ENCODE measurements around the gene SOX6.
"Not testable (repeated sequence)": the region's sequence is repeated elsewhere in the genome, so short reads cannot be mapped to it uniquely, and the experiment has no call there.

Gene SOX6

DNA sequence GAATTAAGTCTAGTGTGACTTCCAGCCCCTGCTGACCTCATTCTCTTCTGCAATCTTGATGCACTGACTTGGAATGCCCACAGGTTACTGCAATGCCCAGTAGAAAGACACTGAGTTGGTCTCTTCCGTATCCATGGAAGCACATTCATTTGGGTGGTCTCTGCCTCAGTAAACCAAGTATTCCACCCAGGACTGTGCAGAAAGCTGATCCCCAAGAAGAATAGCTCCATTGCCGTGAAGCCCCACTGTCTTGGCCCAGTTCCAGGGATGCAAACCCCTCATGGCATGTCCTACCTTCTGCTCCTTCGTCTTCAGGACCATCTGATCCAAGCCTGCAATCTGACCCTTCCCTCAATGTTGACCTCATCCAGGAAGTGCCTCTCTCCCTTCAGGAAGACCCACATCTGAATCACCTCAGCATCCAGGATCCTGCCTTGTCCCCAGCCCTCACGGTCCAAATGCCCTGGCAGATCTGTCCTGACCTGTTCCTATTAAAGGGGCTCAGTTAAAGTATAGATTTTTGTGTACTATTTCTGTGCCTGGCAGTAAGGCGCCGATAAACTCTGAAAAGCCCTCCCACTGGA, 425.8 kb downstream of the SOX6 start:
- DNase-seq (ENCODE audit: low read depth): no peak

DNA sequence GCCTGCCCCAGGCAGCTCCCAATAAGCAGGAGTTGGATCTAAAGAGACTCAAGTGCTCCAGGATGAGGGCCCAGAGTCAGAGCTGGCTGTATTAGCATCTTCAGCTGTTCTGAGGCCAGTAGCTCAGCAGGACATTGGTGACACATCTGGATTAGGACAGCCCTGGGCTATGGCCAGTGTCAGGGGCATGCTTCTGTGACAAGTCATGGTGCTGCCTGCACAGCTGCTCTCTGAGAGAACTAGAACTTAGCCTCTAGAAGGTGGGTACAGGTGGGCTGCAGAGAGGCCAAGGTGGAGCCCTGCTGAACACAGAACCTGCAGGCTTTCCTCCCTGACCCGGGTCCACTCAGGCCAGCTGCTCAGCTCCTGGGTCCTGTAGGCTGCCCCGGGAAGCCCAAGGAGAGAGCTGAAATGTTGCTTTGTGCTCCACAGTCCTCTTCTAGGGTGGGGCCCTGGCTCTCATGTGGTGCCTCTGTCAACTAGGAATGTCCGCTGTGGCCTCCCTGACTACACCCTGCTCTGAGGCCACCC, 426.9 kb downstream of the SOX6 start:
- DNase-seq (ENCODE audit: low read depth): no peak

- no peak for DNase-seq (ENCODE audit: low read depth)
These were observed 428.5 kb downstream of the SOX6 start for GRCh38 chr11:15927864-15928217.

DNA sequence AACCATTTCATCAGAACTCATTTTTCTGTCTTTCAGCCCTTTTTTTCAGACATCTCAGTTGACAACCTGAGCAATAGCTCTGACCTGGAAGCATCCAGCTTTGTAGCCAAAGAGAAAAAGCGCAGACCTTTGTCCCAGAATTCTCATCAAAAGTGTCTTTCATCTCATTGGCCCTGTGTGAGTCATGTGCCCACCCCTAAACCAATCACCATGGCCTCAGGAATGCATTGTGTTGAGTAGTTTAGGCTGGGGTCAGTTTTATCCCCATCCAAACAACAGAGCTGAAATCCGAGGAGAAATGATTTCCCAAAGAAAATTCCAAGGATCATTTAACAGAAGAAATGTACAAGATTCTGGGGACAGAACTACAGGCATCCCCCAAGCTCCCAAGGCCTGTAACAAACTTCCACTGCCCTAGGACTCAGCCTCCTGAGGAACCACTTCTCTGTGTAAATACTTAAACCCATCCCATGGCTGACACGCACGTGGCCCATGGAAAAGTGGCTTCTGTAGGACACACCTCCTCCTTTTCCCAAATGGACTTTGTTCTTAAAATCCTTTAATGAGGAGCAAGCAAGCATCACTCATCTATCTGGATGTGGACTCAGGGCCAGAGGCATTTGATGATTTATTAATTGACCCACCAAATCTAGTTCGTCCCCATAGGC, 429.0 kb downstream of the SOX6 start:
- no peak for DNase-seq (ENCODE audit: low read depth)

DNA sequence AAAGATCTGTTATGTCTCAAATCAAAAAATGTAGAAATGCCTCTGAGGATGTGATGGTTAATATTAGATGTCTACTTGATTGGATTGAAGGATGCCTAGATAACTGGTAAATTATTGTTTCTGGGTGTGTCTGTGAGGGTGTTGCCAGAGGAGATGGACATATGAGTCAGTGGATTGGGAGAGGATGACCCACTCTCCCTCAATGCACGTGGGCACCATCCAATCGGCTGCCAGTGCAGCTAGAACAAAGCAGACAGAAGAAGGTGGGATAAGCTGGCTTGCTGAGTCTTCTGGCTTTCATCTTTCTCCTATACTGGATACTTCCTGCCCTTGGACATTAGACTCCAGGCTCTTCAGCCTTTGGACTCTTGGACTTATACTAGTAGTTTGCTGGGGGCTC, 430.3 kb downstream of the SOX6 start:
- no peak for DNase-seq (ENCODE audit: low read depth)

GRCh38 chr11:15923183-15923582, 433.2 kb downstream of the SOX6 start:
- DNase-seq (ENCODE audit: low read depth): no peak

DNA sequence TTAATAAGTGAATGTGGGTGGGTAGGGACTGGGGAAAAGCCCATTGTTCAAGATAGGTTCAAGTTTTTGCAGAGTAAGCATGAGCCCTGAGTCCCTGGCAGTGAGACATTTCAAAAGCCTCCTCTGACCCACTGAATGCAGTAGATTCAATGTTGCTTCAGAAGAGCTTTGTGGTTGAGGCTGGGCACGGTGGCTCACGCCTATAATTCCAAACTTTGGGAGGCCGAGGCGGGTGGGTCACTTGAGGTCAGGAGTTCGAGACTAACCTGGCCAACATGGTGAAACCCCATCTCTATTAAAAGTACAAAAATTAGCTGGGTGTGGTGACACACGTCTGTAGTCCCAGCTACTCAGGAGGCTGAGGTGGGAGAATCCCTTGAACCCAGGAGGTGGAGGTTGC, 433.6 kb downstream of the SOX6 start:
- not testable (repeated sequence) for DNase-seq (ENCODE audit: low read depth)

GRCh38 chr11:15920856-15921629, 435.3 kb downstream of the SOX6 start:
- DNase-seq (ENCODE audit: low read depth): no peak

- no peak for DNase-seq (ENCODE audit: low read depth)
These were observed 437.7 kb downstream of the SOX6 start for GRCh38 chr11:15918674-15919073.

- DNase-seq (ENCODE audit: low read depth): no peak
These were observed 438.1 kb downstream of the SOX6 start for GRCh38 chr11:15918212-15918611.

Data from CMK (cell line).